HCT116 (cell line): ENCODE measurements around the gene EVA1A. TPM values are rescaled to one million over a fixed set of nuclear protein-coding genes. Genes with fewer than 3 reads are reported as not detected.

ENCODE experiments used
- ATAC-seq: fragments of 200-7000 bp; cut with Tn5 transposase; 2 replicates; pipeline ENCODE4 v1.9.1; 2020; ENCODE audit warnings: mild to moderate bottlenecking, moderate library complexity
- BruUV-seq: library from RNA; stranded (reverse); fragments of 400-500 nt; replicated peaks from 2 replicates; lab custom pipeline; 2021; lab: Mats Ljungman, UMichigan
- CTCF ChIA-PET: fragments of 300-600 bp; sonication (Branson Sonifier 250); formaldehyde crosslinking; loops from one replicate; lab custom pipeline; 2021; ENCODE audit warnings: antibody characterized with exemption; lab: Charles Lee
- POLR2A ChIA-PET: fragments of 300-600, 350-600 bp; sonication (Branson Sonifier 250); formaldehyde crosslinking; loops from one replicate; lab custom pipeline; 2021; ENCODE audit warnings: antibody characterized with exemption; lab: Charles Lee
- RAD21 ChIA-PET, 2 experiments: fragments of 300-600 bp; sonication (Branson Sonifier 250); formaldehyde crosslinking; loops; one replicate each; lab custom pipeline; 2023; ENCODE audit warnings: low total read pairs in 2 of 2; ENCODE audit not compliant: uncharacterized antibody in 2 of 2, unreplicated experiment in 2 of 2, low non-redundant PET in 1 of 2; lab: Charles Lee
- DNase-seq: peaks from one replicate; pipeline ENCODE4 v3.0.0-alpha.2; 2010; ENCODE audit warnings: low read depth, low spot score
- H2AFZ ChIP-seq: fragments of 200-600 bp; shearing (Covaris generic), sonication (generic); 2 replicates; pipeline ENCODE4 v1.6.1; 2017; ENCODE audit warnings: low read depth, mixed run types, mixed read lengths, antibody characterized with exemption, low read length; ENCODE audit not compliant: poor library complexity, severe bottlenecking
- H3K27ac ChIP-seq: 2 replicates; pipeline ENCODE4 v1.5.1; 2012; ENCODE audit warnings: low read depth, low read length
- H3K27me3 ChIP-seq: fragments of 200-600 bp; sonication (generic); 2 replicates; pipeline ENCODE4 v1.6.1; 2016; ENCODE audit warnings: mixed run types, low read length, mixed read lengths; ENCODE audit not compliant: insufficient read depth
- H3K36me3 ChIP-seq, 2 experiments: fragments of 200-500 bp in 1 of 2; fragments of 200-600 bp in 1 of 2; sonication (Bioruptor generic) in 1 of 2; sonication (generic) in 1 of 2; 2 replicates each; pipeline versions ENCODE4 v1.5.1 to v1.6.1; 2014 to 2016; ENCODE audit warnings: low read length in 2 of 2, inconsistent platforms in 1 of 2, mixed read lengths in 1 of 2, mixed run types in 1 of 2; ENCODE audit not compliant: insufficient read depth in 2 of 2, control insufficient read depth in 1 of 2
- H3K4me1 ChIP-seq, 2 experiments: fragments of 200-600 bp in 1 of 2; sonication (generic) in 1 of 2; 2 replicates each; pipeline versions ENCODE4 v1.5.1 to v1.6.1; 2012 to 2017; ENCODE audit warnings: low read length in 2 of 2, inconsistent platforms in 1 of 2, mild to moderate bottlenecking in 1 of 2, mixed read lengths in 1 of 2, mixed run types in 1 of 2, moderate library complexity in 1 of 2; ENCODE audit not compliant: insufficient read depth in 2 of 2, control insufficient read depth in 1 of 2
- H3K4me2 ChIP-seq: fragments of 200-600 bp; sonication (generic); 2 replicates; pipeline ENCODE4 v1.6.1; 2017; ENCODE audit warnings: mixed run types, low read length, mixed read lengths
- H3K4me3 ChIP-seq, 2 experiments: fragments of 200-600 bp in 1 of 2; sonication (generic) in 1 of 2; replicated peaks in 1 of 2; 2 replicates each; pipeline ENCODE4 v1.5.1; 2011 to 2016; ENCODE audit warnings: low read length in 2 of 2, control low read depth in 1 of 2, low read depth in 1 of 2, mild to moderate bottlenecking in 1 of 2, mixed read lengths in 1 of 2, mixed run types in 1 of 2
- H3K79me2 ChIP-seq: fragments of 200-600 bp; sonication (generic); 2 replicates; pipeline ENCODE4 v1.6.1; 2017; ENCODE audit warnings: mild to moderate bottlenecking, mixed run types, low read length, moderate library complexity, mixed read lengths; ENCODE audit not compliant: insufficient read depth
- H3K9ac ChIP-seq: fragments of 200-600 bp; sonication (generic); 2 replicates; pipeline ENCODE4 v1.6.1; 2016; ENCODE audit warnings: low read length, mixed read lengths
- H3K9me2 ChIP-seq: fragments of 200-600 bp; sonication (generic), shearing (Covaris generic); 2 replicates; pipeline ENCODE4 v1.6.1; 2017; ENCODE audit warnings: mixed run types, mild to moderate bottlenecking, moderate library complexity; ENCODE audit not compliant: insufficient read depth
- H3K9me3 ChIP-seq, 2 experiments: fragments of 200-500 bp in 1 of 2; fragments of 200-600 bp in 1 of 2; sonication (Bioruptor generic) in 1 of 2; sonication (generic) in 1 of 2; 2 replicates each; pipeline ENCODE4 v1.6.1; 2014 to 2017; ENCODE audit warnings: low read length in 2 of 2, mixed read lengths in 2 of 2, inconsistent platforms in 1 of 2, low read depth in 1 of 2, mild to moderate bottlenecking in 1 of 2, mixed run types in 1 of 2, moderate library complexity in 1 of 2; ENCODE audit not compliant: control insufficient read depth in 1 of 2, insufficient read depth in 1 of 2
- H4K20me1 ChIP-seq: fragments of 200-600 bp; sonication (generic), shearing (Covaris generic); 2 replicates; pipeline ENCODE4 v1.6.1; 2017; ENCODE audit warnings: mixed run types, mild to moderate bottlenecking, moderate library complexity; ENCODE audit not compliant: insufficient read depth
- EZH2 ChIP-seq: fragments of 200-600 bp; sonication (generic); IDR thresholded peaks from 2 replicates; pipeline ENCODE4 v1.6.1; 2017; ENCODE audit warnings: antibody characterized with exemption, mixed run types
- JUND ChIP-seq: IDR thresholded peaks from 2 replicates; pipeline ENCODE4 v1.6.1; 2012
- RAD21 ChIP-seq: IDR thresholded peaks from 2 replicates; pipeline ENCODE4 v1.6.1; 2012; ENCODE audit warnings: low read depth, mild to moderate bottlenecking
- SRF ChIP-seq: IDR thresholded peaks from 2 replicates; pipeline ENCODE4 v1.6.1; 2012; ENCODE audit warnings: low read depth
- ZNF274 ChIP-seq: fragments of 200-500 bp; sonication (Bioruptor generic); IDR thresholded peaks from 2 replicates; pipeline ENCODE4 v1.6.1; 2014; ENCODE audit warnings: mild to moderate bottlenecking, low read depth, low read length, inconsistent platforms
- intact Hi-C: fragments of 100-400 bp; cut with micrococcal nuclease; formaldehyde crosslinking; loops from 2 replicates; pipeline ENCODE4 v1.10.0; 2022
- total RNA-seq: library from RNA; stranded (reverse); gene quantifications from one replicate; pipeline ENCODE4 v1.2.1, GENCODE V29; 2021; ENCODE audit not compliant: unreplicated experiment
- TF ChIP-seq, protein P1 (sequence below): IDR thresholded peaks from 2 replicates; pipeline ENCODE4 v1.6.1; 2012; ENCODE audit warnings: low read depth

EVA1A gene
- total RNA-seq, 1 experiment from 2014 or later = 2.8 TPM

DNA sequence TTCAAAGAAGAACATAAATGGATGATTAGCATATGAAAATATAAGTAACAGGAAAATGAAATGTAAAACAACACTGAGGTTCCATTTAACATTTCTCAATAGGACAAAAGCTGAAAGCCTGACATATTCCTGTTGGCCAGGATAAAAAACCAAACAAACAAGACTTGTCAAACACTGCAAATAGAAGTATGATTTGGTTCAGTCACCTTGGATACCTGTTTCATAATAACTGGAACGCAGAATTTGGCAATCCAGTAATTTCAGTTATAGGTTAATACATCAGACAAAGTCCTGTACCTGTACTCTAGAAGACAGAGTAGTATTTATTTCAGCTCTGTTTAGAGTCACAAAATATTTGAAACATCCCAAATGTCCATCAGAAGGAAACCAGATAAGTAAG is 16.5 kb upstream of the EVA1A start (continued):
- TF ChIP-seq ZNF274 (no peak), EZH2 (no peak), JUND (no peak)
- TF ChIP-seq, protein P1, sequence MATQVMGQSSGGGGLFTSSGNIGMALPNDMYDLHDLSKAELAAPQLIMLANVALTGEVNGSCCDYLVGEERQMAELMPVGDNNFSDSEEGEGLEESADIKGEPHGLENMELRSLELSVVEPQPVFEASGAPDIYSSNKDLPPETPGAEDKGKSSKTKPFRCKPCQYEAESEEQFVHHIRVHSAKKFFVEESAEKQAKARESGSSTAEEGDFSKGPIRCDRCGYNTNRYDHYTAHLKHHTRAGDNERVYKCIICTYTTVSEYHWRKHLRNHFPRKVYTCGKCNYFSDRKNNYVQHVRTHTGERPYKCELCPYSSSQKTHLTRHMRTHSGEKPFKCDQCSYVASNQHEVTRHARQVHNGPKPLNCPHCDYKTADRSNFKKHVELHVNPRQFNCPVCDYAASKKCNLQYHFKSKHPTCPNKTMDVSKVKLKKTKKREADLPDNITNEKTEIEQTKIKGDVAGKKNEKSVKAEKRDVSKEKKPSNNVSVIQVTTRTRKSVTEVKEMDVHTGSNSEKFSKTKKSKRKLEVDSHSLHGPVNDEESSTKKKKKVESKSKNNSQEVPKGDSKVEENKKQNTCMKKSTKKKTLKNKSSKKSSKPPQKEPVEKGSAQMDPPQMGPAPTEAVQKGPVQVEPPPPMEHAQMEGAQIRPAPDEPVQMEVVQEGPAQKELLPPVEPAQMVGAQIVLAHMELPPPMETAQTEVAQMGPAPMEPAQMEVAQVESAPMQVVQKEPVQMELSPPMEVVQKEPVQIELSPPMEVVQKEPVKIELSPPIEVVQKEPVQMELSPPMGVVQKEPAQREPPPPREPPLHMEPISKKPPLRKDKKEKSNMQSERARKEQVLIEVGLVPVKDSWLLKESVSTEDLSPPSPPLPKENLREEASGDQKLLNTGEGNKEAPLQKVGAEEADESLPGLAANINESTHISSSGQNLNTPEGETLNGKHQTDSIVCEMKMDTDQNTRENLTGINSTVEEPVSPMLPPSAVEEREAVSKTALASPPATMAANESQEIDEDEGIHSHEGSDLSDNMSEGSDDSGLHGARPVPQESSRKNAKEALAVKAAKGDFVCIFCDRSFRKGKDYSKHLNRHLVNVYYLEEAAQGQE = no peak

DNA sequence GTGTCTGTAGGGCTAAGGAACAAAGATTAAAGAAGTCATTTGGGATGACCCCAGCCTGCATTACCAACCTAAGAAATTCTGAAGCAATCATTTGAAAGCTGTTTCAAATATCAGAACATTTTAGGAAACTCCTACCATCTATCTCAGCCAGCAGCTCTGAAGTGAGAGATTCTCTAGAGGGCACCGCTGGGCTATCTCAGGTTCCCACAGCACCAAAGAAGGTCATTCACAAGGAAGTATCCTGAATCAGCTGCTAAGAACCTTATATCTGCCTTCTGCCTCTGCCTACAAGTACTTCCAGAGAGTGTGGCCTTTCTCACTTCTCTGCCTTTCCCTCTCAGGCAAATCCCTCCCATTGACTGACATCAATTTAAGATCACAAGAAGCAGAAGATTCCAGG is 13.4 kb upstream of the EVA1A start:
- Histone ChIP-seq H4K20me1 (no peaks in the 10 kb centered on the region), H3K36me3 (no peaks in the 10 kb centered on the region), H3K4me2 (no peak overlapping the region), H3K9ac (no peak overlapping the region), H2AFZ (no peak overlapping the region), H3K4me3 (no peak overlapping the region)
- BruUV-seq = no TSS peak
- ChIA-PET CTCF (interaction anchor here (1.3 kb wide), 1 partner anchor 9 kb away, joined by 5 read pairs; no protein-coding TSS in a partner anchor), RAD21 (no interaction called here)
- TF ChIP-seq SRF (no peak), RAD21 (peak; percentile 25)
- TF ChIP-seq, all 23 proteins: peak for 1
- H3K27me3 ChIP-seq = peaks cover 10% of the 10 kb centered on the region
- H3K9me3 ChIP-seq = no peaks in the 10 kb centered on the region
- H3K27ac ChIP-seq = no peak overlapping the region
- H3K79me2 ChIP-seq = no peaks in the 10 kb centered on the region
- POLR2A ChIA-PET = no interaction called here
- ATAC-seq (peak; percentile 52; the same call in 1 of the 2 replicates), DNase-seq (no peak)
- H3K4me1 ChIP-seq = no peaks in the 10 kb centered on the region
- intact Hi-C loops = no loop called here
- H3K9me2 ChIP-seq = no peaks in the 10 kb centered on the region
